ENCODE measurements around the gene LAMTOR4. TPM values are rescaled to one million over a fixed set of nuclear protein-coding genes. Genes with fewer than 3 reads are reported as not detected.

Gene LAMTOR4
- total RNA-seq = 100 to 1,000 TPM; 108 to 116 TPM

- H3K4me3 Mint-ChIP-seq = peak within 1 kb of the TSS; percentile 99
- peaks cover 25% of the 10 kb centered on the region for H3K36me3 Mint-ChIP-seq (ENCODE audit: low read depth)
- no peaks in the 10 kb centered on the region for H3K27me3 Mint-ChIP-seq
- no peaks in the 10 kb centered on the region for H3K9me3 Mint-ChIP-seq
- peak within 1 kb of the TSS; percentile 99 for H3K27ac Mint-ChIP-seq
- intact Hi-C loops (cut with micrococcal nuclease) = loop anchor here (5.0 kb wide), 1 partner anchor 64 kb away; no protein-coding TSS in a partner anchor
- no peak for TF ChIP-seq CTCF (IDR thresholded peaks at IDR 0.05)
- ChIA-PET POLR2A (interaction anchor here (0.6 to 1.7 kb wide), 5 partner anchors 9 to 73 kb away, joined by 3 to 6 read pairs (median 4); no protein-coding TSS in a partner anchor), CTCF (interaction anchor here (0.8 to 5.5 kb wide), 9 partner anchors 10 to 258 kb away, joined by 3 to 27 read pairs (median 6); no protein-coding TSS in a partner anchor)
- ATAC-seq (peak; percentile 98), DNase-seq (peak; percentile 99)
- peaks cover 26% of the 10 kb centered on the region for H3K4me1 Mint-ChIP-seq (ENCODE audit: low read depth)
These were observed at the start of gene LAMTOR4 for GRCh38 chr7:100148559-100149328. LAMTOR4 (plus strand) TSS chr7:100148918; CDS start chr7:100148973, 55 bp downstream.

GRCh38 chr7:100099452-100099851 lies 49.3 kb upstream of the LAMTOR4 start:
- ChIA-PET CTCF (interaction anchor here (2.5 kb wide), 1 partner anchor 9 kb away, joined by 10 read pairs; no protein-coding TSS in a partner anchor), POLR2A (interaction anchor here (0.6 to 8.5 kb wide), 7 partner anchors 8 to 48 kb away, joined by 3 to 187 read pairs (median 19); partner anchors contain the start of genes COPS6 and MBLAC1)
- Mint-ChIP-seq H3K36me3 (ENCODE audit: low read depth) (peaks cover 58% of the 10 kb centered on the region), H3K27me3 (no peaks in the 10 kb centered on the region), H3K4me3 (peak overlapping the region; percentile 91), H3K27ac (peak overlapping the region; percentile 95), H3K4me1 (ENCODE audit: low read depth) (peaks cover 50% of the 10 kb centered on the region), H3K9me3 (no peaks in the 10 kb centered on the region)
- ATAC-seq (no peak), DNase-seq (no peak)
- no peak for TF ChIP-seq CTCF (IDR thresholded peaks at IDR 0.05)
- intact Hi-C loops (cut with micrococcal nuclease) = no loop called here

- no peaks in the 10 kb centered on the region for H3K27me3 Mint-ChIP-seq
- peaks cover 44% of the 10 kb centered on the region for H3K4me1 Mint-ChIP-seq (ENCODE audit: low read depth)
- H3K36me3 Mint-ChIP-seq (ENCODE audit: low read depth) = peaks cover 51% of the 10 kb centered on the region
- H3K27ac Mint-ChIP-seq = peak overlapping the region; percentile 95
- DNase-seq (peak; percentile 87), ATAC-seq (peak; percentile 76)
- POLR2A ChIA-PET = interaction anchor here (0.7 to 8.5 kb wide), 27 partner anchors 9 to 444 kb away, joined by 3 to 187 read pairs (median 4); partner anchors contain the start of genes CNPY4, COPS6, MBLAC1 and MEPCE
- intact Hi-C loops (cut with micrococcal nuclease) = no loop called here
- no peak for TF ChIP-seq CTCF (IDR thresholded peaks at IDR 0.05)
- peak overlapping the region; percentile 91 for H3K4me3 Mint-ChIP-seq
- CTCF ChIA-PET = interaction anchor here (0.6 to 3.1 kb wide), 9 partner anchors 8 to 50 kb away, joined by 3 to 18 read pairs (median 6); partner anchors contain the start of genes MBLAC1 and ZSCAN21
- no peaks in the 10 kb centered on the region for H3K9me3 Mint-ChIP-seq
These were observed 48.2 kb upstream of the LAMTOR4 start for GRCh38 chr7:100100420-100101015.

GRCh38 chr7:100101016-100101862 lies 47.5 kb upstream of the LAMTOR4 start, which contains the start of the genes AP4M1 and MCM7:
AP4M1 (plus strand) TSS chr7:100101643; CDS start chr7:100101715, 72 bp downstream.
MCM7 (minus strand) TSS chr7:100101397; CDS start chr7:100101294, 103 bp downstream.
- peak; percentile 91 for ATAC-seq

More at GRCh38 chr7:100101016-100101862, 47.5 kb upstream of the LAMTOR4 start, which contains the start of the genes AP4M1 and MCM7:
- ChIA-PET CTCF (interaction anchor here (0.9 to 3.1 kb wide), 15 partner anchors 9 to 109 kb away, joined by 3 to 18 read pairs (median 5); partner anchors contain the start of genes MBLAC1 and ZSCAN21), POLR2A (interaction anchor here (0.7 to 8.5 kb wide), 27 partner anchors 10 to 666 kb away, joined by 3 to 187 read pairs (median 4); partner anchors contain the start of genes CNPY4, COPS6, MBLAC1 and MEPCE)
- peak within 1 kb of the TSS; percentile 95 for H3K27ac Mint-ChIP-seq
- H3K9me3 Mint-ChIP-seq = no peaks in the 10 kb centered on the region
- intact Hi-C loops (cut with micrococcal nuclease) = no loop called here
- no peak for TF ChIP-seq CTCF (IDR thresholded peaks at IDR 0.05)
- peak; percentile 99 for DNase-seq
- peaks cover 39% of the 10 kb centered on the region for H3K4me1 Mint-ChIP-seq (ENCODE audit: low read depth)
- H3K4me3 Mint-ChIP-seq = peak within 1 kb of the TSS; percentile 91
- H3K36me3 Mint-ChIP-seq (ENCODE audit: low read depth) = peaks cover 44% of the 10 kb centered on the region
- H3K27me3 Mint-ChIP-seq = no peaks in the 10 kb centered on the region
